Activated T-helper 9 cell treated with anti-CD3 and anti-CD28 coated beads, Interleukin-2, amount 50 U/mL, for 16 hours (primary cell): ENCODE data around the gene SLC51A.

Experiments used
- DNase-seq: peaks from one replicate; pipeline ENCODE4 v3.0.0-alpha.2; 2020; ENCODE audit warnings: low read depth

SLC51A gene

DNA sequence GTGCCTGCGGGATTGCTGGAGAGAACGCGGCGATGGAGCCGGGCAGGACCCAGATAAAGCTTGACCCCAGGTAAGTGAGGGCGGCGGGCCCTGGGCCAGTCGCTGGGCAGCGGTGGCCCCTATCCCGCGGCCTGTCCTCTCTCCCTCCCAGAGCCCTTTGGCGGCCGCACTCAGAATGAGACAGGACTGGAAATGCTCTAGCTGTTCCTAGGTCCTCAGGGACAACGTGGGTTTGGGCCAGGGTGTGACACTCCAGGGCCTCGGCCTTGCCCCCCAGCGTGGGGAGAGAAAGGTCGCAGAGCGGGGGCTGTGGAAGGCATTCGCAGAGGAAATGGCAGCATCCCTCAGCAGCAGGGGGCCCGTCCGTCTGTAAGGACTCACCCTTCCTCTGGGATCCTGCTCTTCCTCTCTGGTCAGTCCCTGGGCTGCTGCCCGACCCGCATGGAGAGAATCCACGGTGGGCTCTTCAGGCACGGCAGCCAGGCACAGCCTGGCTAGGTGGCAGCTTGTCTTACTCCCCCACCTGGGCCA lies 412 bp downstream of the SLC51A start:
- DNase-seq, result no peak

DNA sequence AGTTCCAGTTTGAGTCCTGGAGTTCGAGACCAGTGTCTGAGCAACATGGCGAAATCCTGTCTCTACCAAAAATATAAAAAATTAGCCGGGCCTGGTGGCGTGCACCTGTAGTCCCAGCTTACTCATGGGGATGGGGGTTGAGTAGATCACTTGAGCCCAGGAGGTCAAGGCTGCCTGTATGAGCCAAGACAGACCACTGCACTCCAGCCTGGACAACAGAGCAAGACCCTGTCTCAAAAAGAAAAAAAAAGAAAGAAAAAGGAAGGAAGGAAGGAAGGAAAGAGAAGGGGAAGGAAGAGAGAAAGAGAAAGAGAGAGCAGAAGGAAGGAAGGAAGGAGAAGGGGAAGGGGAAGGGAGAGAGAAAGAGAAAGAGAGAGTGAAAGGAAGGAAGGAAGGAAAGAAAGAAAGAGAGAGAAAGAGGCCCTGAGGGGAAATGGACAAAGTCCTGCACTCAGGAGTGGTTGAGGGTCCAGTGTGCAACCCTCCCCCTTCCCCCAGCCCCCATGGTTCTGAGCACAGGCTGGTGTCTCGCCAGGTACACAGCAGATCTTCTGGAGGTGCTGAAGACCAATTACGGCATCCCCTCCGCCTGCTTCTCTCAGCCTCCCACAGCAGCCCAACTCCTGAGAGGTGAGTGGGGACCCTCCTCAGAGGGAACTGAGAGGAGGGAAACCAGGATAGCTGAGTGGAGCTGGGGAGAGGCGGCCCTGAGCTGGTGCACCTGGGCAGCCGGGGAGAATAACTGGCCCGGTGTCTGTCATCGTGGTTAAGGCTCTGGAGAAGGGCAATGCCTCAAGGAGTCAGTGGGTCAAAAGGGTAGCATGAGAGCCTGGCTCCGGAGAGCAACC lies 1.2 kb downstream of the SLC51A start:
- DNase-seq, result no peak

DNA sequence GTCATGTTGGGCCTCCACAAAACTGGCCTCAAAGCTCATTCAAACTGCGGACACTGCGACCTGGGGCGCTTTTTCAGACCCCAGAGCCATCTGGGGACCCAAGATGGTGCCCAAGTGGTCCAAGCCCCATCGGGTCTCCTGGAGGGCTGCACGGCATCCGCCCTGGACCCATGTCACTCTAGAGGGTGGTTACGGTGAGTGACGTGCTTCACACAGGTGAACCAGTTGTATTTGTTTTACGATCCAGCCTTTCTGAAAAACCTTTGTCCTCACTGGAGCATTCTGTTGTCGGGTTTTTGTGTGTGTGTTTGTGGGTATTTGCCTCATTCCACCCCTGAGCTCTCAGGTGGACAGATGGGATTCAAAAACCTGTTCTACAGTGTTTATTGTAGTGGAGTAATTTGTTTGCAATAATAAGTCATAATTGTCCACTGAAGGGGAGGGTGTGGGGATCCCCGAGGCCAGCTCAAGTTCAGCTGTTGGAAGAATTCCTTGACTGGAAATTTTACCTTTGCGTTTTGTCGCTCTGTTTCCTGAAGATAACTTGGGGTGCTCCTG lies 1.9 kb downstream of the SLC51A start:
- no peak for DNase-seq

DNA sequence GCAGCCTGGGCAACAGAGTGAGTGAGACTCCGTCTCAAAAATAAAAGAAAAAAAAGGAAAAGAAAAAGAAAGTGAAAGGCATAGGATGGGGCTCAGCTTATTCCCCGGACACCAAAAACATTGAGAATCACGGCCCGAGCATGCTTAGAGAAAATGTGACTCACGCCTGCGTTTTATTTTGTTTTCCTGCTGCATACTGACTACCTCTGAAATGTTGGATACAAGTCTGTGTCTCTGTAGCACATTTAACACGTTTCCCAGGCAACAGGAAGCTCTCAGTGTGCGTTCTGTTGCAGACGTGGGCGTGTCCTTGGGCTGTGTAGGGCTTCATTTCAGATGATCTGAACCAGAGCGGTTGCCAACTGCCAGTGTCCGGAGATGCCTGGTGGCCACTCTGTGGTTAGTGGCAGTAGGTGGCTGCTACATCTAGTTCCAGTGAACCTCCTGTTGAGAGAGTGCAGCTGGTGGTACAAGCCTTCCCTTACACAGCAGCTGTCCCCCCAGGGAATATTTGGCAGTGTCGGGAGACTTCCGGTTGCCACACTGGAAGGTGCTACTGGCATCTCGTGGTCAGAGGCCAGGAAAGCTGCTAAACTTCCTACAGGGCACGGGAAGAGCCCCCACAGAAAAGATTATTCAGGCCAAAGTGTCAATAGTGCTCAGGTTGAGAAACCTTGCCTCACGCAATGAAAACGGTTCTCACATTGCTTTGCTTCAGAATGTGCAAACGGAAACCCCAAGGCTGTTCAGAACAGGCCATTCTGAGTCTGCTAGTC lies 3.0 kb downstream of the SLC51A start:
- peak; percentile 33 for DNase-seq

DNA sequence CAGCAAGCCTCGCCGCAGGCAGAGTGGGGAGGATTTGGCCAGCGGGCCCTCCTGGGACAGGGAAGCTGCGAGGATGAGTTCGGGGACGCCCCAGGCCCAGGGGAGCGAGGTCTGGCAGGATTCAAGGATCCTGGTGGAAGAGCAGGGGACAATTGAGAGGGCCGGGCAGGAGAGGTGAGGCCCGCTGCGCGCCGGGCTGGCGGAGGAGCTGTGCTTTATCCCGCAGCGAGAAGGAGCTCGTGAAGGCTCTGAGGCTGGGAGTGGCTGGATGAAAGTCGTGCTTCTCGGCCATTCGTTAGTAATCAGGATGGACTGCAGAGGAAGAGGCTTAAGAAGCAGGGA lies 3.6 kb downstream of the SLC51A start:
- DNase-seq, result no peak

DNA sequence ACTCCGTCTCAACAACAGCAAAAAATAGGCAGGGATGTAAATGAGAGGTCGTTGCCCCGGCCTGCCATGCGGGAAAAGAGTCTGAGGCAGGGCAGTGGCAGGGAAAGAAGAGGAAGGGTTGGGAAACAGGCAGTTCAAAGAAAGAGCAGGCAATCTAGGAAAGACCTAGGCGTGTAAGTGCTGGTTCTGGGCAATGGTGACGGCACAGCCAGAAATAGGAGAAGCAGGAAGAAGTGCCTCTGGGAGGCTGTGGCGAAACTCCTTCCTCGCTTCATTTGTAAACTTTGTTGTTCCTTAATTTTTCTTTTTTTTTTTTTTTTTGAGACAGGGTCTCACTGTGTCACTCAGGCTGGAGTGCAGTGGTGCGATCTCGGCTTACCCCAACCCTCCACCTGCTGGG lies 4.3 kb downstream of the SLC51A start:
- DNase-seq, result no peak

DNA sequence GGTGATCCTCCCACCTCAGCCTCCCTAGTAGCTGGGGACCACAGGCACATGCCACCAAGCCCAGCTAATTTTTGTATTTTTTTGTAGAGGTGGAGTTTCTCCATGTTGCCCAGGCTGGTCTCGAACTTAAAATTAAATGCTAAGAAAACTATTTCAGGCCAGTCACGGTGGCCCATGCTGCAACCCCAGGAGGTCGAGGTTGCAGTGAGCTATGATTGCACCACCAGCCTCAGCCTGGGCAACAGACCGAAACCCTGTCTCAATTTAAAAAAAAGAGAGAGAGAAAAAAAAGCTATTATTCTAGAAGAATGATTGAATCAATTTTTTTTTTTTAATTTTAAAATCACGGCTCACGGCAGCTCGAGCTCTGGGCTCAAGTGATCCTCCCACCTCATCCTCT lies 4.7 kb downstream of the SLC51A start:
- DNase-seq, result no peak

DNA sequence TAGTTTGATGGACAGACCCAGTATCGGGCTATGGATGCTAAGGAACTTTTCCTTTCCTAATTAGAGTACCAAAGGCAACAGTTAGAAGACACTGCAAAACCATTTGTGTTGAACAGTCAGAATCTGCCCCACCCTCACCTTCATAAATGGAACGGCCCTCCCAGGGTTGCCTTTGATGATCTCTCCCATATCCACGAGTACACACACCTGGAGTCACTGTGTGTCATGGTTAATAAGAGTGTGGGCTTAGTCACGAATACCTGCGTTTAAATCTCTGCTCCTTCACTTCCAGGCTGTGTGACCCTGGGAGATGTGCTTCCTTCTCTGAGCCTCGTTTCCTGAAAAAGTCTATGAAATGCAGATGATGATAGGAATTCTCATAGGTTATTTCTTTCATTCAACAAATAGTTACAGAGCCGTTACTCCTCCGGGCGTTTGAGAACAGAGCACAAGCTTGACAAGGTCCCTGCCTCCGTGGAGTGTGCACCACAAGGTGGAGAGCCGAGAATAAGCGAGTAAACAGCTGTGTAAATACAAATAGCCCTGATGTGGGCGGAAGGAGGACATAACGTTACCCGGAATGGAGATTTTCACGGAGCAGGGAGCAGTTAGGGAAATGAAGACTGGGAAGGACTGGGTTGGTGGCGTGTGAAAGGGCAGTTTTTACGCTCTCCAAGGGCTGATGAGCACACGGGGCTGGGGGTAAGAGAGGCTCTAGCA lies 6.7 kb downstream of the SLC51A start:
- no peak for DNase-seq

DNA sequence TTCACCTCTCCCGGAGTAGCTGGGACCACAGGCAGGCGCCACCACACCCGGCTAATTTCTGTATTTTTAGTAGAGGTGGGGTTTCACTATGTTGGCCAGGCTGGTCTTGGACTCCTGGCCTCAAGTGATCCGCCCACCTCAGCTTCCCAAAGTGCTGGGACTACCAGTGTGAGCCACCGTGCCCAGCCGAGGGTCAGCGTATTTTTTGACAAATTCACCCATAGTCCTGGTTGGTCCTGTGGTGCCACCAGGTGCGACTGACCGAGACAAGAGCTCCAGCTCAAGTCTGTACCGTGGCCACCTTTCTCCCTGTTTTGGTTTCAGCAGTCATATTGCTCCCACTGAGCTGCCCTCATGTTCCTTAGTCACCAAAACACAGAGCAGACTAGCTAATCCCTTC lies 8.8 kb downstream of the SLC51A start:
- DNase-seq, result no peak

DNA sequence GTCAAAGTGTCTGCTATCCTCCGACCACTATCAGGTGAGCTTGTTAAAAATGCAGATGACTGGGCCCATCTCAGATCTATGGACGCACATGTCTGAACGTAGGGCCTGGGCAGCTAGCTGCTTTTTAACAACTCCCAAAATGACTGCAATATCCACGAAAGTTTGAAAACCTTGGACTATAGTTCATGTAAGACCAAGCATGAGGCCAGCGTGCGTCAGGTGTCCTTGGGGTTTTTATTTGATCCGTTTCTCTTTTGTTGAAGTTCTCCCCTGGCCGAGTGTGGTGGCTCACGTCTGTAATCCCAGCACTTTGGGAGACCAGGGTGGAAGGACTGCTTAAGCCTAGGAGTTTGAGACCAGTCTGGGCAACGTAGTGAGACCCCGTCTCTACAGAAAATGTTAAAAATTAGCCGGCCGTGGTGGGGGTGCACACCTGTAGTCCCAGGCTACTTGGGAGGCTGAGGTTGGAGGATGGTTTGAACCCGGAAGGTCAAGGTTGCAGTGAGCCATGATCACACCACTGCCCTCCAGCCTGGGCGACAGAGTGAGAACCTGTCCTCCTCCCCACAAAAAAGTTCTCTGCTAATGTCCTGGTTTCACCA lies 9.5 kb downstream of the SLC51A start:
- DNase-seq, result no peak

DNA sequence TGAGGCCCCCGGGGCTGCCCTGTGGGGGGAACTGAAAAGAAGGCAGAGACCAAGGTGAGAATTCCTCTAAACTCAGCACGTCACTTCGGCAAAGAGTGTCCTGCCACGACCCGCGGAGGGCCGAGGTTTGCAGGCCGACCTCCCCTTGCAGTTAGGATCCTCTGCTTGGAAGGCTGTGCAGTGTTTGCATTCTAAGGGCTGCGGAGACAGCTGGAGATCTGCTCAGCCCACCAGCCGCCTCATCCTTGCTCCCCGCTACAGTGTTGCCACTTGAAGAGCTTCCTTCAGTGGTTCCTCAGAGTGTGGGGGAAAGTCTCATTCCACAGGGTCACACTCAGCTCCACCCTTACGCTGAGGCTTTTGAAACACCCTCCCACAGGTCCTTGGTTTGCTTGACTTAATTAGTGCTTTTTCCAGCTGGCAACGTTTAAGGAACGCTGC lies 10.8 kb downstream of the SLC51A start:
- no peak for DNase-seq

DNA sequence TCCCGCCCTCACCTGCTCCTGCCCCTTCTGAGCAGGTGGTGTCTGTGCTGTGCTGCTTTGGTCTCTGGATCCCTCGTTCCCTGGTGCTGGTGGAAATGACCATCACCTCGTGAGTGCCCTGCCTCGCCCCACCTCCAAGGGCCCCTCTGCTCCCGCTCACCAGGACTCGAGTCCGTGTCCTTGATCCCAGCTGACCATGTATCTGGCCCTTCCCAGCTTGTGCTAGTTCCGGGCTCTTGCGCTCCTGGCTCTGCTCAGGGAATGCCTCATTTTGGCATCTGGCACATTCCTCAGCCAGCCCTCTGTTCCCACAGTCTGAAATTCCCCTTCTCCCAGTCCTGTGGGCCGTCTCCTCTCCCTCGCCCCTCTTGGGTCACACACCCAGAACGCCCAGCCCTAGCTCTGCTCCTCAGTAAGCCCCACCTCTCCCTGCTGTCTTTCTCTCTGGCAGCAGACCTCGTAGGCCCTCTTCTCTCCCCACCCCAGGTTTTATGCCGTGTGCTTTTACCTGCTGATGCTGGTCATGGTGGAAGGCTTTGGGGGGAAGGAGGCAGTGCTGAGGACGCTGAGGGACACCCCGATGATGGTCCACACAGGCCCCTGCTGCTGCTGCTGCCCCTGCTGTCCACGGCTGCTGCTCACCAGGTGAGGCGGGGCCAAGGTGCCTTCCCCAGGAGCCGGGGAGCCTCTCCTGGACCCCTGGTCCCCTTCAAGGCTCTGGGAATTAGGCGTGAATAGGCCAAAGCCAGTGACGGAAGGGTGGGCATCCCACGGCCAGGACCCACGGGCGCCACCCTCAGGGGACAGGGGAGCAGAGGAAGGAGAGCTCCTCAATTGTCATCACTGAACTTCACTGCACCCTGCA lies 11.5 kb downstream of the SLC51A start:
- no peak for DNase-seq

DNA sequence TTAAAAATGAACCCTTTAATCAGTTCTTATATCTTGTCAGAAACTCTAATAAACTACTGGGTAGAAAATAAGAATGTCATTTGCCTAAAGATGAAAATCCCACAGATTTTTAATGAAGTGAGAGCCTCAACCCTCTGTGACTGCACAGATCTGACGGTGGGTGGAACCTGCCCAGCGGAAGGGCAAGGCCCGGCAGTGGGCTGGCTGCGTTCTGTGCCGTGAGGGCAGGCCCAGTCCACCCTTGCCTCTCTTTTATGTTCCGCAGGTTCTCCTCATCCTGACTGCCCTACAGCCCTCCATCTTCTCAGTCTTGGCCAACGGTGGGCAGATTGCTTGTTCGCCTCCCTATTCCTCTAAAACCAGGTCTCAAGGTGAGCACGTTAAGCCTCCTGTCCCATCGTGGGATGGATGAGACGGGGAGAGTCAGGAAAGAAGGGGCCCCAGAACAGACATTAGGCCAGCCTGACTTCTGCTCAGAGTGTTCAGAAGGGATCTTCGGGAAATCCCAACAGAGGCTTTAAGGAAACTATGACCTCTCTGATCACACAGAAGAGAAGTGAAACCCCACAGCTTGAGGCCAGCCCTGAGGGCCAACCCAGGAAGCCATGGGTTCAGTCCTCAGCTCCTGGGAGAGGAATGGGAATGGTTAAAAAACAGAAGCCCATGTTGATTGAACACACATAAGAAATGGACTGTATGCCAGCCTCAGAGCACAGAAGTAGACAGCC lies 16.0 kb downstream of the SLC51A start:
- DNase-seq, result no peak

DNA sequence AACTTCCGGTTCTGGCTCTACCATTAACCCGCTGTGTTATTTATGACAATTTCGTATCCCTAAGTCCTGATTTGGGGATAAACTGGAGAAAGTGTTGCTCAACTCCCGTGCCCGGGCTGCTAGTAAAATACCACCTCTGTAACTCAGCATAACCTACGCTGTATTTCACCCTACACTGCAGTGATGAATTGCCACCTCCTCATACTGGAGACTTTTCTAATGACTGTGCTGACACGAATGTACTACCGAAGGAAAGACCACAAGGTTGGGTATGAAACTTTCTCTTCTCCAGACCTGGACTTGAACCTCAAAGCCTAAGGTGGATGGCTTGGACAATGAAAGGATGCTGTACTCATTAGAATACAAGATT lies 16.5 kb downstream of the SLC51A start:
- no peak for DNase-seq

DNA sequence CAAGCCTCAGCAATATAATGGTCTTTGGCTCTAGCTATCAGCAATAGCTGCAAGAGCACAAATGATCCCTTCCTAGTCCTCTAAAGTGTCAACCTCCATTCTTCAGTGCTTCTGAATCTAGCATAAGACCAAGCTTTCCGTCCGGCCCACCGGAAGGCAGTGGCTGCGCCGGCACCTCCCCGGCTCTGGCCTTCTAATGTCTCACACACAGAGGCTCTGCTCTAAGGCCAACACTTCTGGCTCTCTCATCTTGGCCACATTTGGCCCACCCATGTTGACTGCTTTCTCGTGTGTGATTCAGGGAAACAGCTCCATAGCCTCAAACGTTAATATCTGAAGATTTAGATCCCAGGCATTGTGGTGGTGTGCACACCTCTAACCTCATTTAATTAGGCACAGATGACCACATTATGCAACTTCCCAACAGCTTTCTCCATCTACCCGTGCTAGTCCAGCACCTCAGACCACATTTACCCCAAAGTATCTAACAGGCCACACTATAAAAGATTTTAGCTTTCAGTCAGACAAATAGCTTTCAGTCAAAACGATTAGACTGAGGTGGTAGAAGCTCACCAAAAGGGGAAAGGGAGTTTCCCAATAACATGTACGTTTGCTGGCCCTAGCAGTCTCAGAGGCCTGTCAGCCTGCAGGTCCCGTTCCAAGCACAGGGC lies 19.3 kb downstream of the SLC51A start:
- no peak for DNase-seq

DNA sequence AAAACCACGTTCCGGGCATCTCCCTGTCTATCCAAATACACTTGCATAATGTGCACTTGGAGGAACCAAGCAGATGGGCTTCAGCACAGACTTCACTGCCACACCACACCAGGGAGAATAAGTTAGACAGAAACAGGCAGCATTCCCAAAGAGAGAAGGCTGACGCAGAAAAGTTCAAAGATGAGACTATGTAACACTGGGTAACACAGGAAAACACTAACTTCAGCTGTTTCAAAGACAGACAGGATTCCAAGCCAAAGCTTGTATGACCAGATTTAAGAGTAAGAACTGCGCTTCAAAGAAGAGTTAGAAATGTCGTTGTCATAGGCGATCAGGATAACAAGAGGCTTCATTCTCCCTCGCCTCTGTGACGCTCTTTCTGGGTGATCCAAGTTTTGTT lies 19.9 kb downstream of the SLC51A start:
- DNase-seq, result no peak

DNA sequence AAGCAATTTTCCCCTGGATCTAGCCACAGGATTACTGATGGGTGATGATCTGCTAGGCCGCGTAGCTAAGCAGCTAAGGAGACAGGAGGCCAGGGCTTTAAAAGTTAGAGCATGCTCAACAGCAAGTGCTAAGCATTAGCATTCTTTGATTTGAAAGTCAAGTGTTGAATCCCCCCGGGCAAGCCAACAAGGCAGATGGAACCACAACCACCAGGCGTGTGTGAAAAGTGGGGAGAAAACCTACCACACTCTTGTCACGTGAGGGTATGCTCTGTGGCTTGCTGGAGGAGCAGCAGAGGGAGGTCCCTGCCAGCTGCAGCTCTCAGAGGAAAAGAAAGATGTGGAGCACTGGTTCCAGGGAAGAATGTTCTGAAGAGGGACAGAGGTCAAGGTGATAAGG lies 20.9 kb downstream of the SLC51A start:
- no peak for DNase-seq

DNA sequence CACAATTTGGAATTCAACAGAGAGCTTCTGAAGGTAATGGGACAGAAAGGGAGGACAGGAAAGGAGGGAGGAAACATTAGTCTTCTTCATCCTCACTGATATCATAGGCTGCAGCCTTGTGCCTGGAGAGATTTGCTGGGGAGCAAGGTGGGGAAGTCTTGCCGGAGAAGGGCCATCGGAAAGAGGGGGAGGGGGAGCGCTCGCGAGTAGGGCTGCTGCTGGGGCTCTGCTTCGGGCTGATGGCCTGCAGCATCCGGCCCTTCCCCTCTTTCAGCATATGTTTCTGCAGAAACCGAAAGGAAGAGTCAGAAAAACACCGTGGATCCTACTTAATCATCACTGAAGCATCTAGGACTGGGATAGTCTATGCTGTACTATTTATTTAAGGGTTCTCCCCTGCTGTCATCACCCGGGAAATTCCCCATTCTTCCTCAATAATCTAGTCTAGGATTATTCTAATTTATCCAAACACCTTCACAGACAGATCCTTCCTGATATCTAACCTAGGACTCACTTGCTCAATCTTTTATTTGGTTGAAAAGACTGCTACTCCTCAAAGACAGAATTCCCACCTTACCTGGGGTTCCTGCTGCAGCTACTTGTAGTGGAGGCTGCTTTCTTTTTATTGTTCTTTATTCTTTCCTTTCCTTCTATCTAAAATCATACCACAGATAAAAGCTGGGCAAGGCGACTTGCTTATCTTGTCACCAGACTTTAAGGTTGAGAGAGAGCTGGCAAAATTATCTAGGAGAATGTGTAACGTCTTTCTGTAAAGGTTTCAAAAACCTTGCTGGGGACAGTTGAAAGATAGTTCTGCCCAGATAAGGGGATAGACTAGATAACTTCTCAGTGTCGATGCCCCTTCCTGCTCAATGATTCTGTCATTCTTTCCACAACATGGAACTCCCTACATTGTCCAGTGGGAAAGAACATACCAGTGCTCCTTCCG lies 22.6 kb downstream of the SLC51A start:
- no peak for DNase-seq

DNA sequence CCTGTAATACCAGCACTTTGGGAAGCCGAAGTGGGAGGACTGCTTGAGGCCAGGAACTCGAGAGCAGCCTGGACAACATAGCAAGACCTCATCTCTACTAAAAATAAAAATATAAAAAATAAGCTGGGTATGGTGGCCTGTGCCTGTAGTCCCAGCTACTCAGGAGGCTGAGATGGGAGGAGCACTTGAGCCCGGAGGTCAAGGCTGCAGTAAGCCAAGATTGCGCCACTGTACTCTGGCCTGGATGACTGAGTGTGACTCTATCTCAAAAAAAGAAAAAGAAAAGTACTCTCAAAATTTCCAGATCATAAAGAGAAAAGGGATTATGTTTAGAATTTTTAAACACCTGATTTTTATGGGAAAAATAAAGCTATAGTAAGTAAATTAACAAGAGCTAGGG lies 24.1 kb downstream of the SLC51A start:
- no peak for DNase-seq
